NCI-H526 (cell line): ENCODE data around the gene FAM168A.

Source experiments
- DNase-seq, 2 experiments: peaks; one replicate each; lab custom pipeline; 2025; lab: John Stamatoyannopoulos, UW

FAM168A gene

GRCh38 chr11:73401217-73401923, 196.5 kb downstream of the FAM168A start:
- no peak for DNase-seq

GRCh38 chr11:73400293-73400692, 197.6 kb downstream of the FAM168A start:
- no peak for DNase-seq

- DNase-seq, result no peak
Observed at GRCh38 chr11:73399636-73400035, 198.3 kb downstream of the FAM168A start.

- no peak for DNase-seq
Observed at GRCh38 chr11:73399159-73399590, 198.7 kb downstream of the FAM168A start.

- DNase-seq, result no peak
Observed at GRCh38 chr11:73398721-73399120, 199.2 kb downstream of the FAM168A start.

GRCh38 chr11:73398132-73398526, 199.8 kb downstream of the FAM168A start:
- no peak for DNase-seq

GRCh38 chr11:73397468-73398131, 200.3 kb downstream of the FAM168A start:
- no peak for DNase-seq

GRCh38 chr11:73396985-73397384, 200.9 kb downstream of the FAM168A start:
- no peak for DNase-seq

GRCh38 chr11:73396251-73396930, 201.5 kb downstream of the FAM168A start:
- no peak for DNase-seq

- no peak for DNase-seq
Observed at GRCh38 chr11:73395297-73396208, 202.4 kb downstream of the FAM168A start.

- DNase-seq, result no peak
Observed at GRCh38 chr11:73394416-73395296, 203.3 kb downstream of the FAM168A start.

GRCh38 chr11:73393479-73394415, 204.2 kb downstream of the FAM168A start:
- DNase-seq, result peak; percentile 61 to 92

- DNase-seq, result no peak
Observed at GRCh38 chr11:73393011-73393380, 204.9 kb downstream of the FAM168A start.

- no peak for DNase-seq
Observed at GRCh38 chr11:73392108-73393010, 205.6 kb downstream of the FAM168A start.

GRCh38 chr11:73391665-73392064, 206.2 kb downstream of the FAM168A start:
- DNase-seq, result no peak

GRCh38 chr11:73390601-73391565, 207.0 kb downstream of the FAM168A start:
- DNase-seq, result no peak

GRCh38 chr11:73389916-73390315, 208.0 kb downstream of the FAM168A start:
- DNase-seq, result no peak

GRCh38 chr11:73389134-73389525, 208.8 kb downstream of the FAM168A start:
- DNase-seq, result no peak
